Ureter (tissue), 1 donor: Measurements from ENCODE around the gene RAB40C. TPM values are rescaled to one million over a fixed set of nuclear protein-coding genes. Genes with fewer than 3 reads are reported as not detected.

Experiments used
- DNase-seq: peaks from one replicate; pipeline ENCODE4 v3.0.0-alpha.2; 2020; ENCODE audit warnings: low spot score
- total RNA-seq: library from RNA; stranded (reverse); gene quantifications from one replicate; pipeline ENCODE4 v1.2.4, GENCODE V29; 2023
- donor health status: DM: yes; HTN: yes; CAD: no.

The RAB40C gene
- total RNA-seq = 39.2 TPM

- peak; percentile 100 for DNase-seq
Observed at GRCh38 chr16:589658-590187, at the start of gene RAB40C. TSS of gene RAB40C (plus strand) at chr16:590066. CDS start at chr16:590292, 226 bp downstream.

GRCh38 chr16:540645-541340 is 49.1 kb upstream of the RAB40C start:
- no peak for DNase-seq

GRCh38 chr16:543301-544164 is 46.3 kb upstream of the RAB40C start:
- DNase-seq = no peak

DNA sequence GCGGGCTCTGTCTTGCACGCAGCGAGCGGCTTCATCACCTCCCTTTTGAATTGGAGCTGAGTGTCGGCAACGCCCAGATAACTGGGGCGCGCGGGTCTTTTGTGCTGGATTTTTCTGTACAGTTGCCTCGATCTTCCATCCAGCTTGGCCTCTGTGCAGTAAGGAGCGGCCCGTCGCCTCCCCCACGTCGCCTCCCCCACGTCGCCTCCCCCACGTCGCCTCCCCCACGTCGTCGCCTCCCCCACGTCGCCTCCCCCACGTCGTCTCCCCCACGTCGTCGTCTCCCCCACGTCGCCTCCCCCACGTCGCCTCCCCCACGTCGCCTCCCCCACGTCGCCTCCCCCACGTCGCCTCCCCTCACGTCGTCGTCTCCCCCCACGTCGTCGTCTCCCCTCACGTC is 45.3 kb upstream of the RAB40C start:
- no peak for DNase-seq

GRCh38 chr16:546909-547770 is 42.7 kb upstream of the RAB40C start:
- peak; percentile 80 for DNase-seq

DNA sequence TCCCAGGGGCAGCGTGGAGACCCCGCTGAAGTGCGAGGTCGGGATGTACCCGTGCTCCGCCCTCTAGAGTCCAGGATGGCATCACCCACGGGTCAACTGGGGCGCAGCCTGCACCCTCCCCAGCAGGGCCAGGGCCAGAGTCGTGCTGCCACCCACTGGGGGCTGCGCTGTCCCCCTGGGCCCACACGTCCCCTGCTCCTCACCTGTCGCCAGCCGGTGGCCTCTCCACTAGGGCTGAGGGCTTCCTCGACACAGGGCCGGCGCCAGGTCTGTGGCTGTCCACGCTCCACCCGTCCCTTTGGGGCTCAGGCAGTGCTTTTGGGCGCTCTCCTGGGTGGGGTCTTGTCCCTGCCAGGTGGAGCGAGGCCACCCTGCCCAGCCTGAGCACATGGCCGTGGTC is 41.3 kb upstream of the RAB40C start:
- no peak for DNase-seq

DNA sequence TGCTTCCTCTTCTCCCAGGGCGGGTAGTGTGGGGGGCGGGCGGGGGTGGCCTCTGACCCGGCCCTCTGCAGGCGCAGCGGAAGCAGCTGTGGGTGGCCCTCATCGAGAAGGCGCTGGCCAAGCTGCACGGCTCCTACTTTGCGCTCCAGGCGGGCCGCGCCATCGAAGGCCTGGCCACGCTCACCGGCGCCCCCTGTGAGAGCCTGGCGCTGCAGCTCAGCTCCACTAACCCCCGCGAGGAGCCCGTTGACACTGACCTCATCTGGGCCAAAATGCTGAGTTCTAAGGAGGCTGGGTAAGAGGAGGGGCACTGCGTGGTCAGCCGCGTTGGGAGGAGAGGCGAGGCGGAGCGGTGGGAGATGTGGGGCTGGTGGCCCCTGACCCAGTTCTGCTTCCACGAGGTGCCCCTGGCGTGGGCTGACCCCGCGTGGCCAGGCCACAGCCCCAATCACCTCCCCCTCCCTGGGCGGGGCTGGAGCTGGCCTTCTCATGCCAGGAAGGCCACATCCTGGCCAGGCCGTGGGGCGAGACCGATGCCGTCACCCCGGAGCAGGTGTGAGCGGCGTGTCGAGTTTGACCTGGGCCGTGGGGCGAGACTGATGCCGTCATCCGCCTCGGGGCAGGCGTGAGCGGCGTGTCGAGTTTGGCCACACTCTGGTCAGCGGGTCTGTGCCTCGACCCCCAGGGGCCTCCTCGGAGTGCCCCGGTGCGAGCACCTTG is 40.2 kb upstream of the RAB40C start:
- no peak for DNase-seq

GRCh38 chr16:551210-551609 is 38.7 kb upstream of the RAB40C start:
- no peak for DNase-seq

DNA sequence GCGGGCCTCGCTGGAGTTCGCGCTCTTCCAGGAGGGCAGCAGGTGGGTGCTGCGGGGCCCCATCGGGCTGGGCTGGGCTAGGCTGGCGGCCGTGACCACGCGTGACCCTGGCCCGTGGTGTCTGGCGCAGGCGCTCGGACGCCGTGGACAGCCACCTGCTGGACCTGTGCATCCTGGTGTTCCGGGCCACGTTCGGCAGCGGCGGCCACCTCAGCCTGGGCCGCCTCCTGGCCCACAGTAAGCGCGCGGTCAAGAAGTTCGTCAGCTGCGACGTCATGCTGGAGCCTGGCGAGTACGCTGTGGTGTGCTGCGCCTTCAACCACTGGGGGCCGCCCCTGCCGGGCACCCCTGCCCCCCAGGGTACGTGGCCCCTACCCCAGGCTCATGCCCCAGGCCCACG is 37.7 kb upstream of the RAB40C start:
- DNase-seq = no peak

GRCh38 chr16:553601-554296 is 36.1 kb upstream of the RAB40C start:
- DNase-seq = no peak

- no peak for DNase-seq
Observed at GRCh38 chr16:554297-554621, 35.6 kb upstream of the RAB40C start.

DNA sequence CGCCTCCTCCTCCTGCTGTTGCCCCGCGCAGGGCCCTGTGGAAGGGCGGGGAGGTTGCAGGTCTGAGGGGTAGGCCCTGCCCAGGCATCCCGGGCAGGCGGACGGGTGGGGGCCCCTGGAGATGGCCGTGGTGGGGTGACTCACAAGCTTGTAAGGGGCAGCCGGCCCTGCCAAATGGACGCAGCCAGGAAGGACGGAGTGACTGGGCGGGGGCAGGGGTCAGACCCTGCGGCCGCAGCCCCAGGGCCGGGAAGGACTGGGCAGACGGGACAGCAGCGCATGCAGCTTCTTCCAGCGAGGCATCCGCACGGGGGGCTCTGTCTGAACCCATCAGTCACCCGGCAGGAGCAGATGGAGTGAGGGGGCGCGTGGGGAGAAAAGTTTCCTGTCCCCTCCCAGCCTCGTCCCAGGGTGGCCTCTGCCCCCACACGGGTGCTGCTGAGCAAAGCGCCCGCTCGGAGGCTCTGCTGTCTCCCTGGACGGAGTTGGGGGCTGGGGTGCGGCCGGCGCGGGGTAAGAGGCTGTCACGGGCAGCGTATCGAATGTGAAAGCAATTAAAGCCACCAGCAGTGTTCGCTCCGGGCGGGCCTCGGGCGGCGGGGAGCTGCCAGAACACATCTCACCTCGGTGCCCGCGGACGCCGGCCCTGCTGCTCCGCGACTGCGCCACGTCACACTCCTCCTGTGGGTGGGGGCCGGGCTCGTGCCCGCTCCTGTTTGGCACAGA is 35.1 kb upstream of the RAB40C start:
- DNase-seq = peak; percentile 61

DNA sequence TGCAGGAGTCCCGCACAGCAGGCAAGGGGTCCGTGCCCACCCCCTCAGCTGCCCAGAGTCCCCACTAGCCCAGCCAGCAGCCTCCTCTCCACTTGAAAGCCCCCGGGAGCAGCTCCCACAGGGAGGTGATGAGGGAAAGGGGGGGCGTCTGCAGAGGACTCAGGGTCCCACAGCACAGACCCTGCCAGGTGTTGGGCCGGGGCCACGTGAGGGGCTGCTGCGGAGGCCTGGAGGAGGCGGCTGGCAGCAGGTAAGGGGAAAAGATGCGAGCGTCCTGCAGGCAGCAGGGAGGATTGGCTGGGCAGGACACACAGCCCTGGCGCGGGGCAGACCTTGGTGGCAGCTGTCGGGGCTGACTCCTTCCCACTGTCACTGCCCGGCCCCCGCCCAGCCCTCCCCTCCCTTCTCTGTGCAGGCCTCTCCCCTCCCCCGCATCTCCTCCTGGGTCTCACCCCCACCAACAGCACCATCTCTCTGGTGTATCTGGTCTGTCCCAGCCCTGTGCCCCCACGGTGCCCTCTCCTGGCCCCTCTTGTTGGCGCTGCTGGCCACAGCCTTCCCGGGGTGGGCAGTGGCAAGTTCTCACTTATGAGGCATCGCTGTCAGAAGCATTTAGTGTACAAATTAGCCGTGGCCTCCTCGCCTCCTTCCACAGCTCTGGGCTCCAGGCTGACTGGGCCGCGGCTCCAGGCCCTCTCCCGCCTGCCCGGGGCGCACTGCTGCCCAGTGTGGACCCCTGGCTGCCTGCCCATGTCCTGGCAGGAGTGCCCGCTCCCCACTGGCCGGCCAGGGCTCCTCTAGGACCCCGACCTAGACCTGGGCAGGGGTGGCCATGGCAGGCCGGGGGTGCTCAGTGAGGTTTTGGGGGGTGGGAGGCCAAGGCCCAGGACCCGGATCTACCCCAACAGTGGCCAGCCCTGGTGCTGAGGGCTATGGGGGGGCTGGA is 34.1 kb upstream of the RAB40C start:
- no peak for DNase-seq

GRCh38 chr16:556474-557173 is 33.2 kb upstream of the RAB40C start:
- DNase-seq = no peak

GRCh38 chr16:557463-558297 is 32.2 kb upstream of the RAB40C start:
- DNase-seq = no peak

DNA sequence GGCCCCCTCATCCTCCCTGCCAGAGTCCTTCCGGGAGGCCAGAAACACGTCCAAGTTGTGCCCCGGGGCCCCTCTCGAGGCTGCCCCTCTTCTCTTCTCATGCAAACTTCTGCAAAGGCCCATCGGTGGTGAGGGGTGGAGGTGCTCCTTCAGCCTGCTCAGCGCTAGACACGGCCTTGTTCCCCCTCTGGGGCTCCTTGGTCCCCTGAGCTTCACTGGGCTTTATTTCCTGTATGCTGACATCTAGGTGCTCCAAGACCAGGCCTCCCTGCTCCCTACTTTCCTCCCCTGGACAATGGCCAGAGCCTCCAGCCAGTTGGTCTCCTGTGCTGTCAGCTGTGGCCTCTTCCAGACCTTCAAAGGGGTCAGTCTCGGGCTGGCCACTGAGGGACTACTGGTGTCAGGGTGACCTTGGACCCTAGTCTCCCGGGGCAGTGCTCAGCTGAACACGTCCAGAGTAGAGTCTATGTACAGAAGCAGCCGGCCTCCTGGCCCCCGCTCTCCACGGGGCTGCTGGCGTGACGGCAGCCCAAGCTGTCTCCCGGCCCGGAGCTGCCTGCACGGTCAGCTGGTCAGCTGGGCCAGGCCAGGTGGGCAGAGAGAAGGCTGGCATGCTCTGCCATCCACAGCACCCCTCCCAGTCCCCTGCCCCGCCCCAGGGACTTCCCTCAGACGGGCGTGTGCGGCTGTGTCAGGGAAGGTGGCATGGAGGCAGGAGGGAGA is 31.4 kb upstream of the RAB40C start:
- DNase-seq = no peak

DNA sequence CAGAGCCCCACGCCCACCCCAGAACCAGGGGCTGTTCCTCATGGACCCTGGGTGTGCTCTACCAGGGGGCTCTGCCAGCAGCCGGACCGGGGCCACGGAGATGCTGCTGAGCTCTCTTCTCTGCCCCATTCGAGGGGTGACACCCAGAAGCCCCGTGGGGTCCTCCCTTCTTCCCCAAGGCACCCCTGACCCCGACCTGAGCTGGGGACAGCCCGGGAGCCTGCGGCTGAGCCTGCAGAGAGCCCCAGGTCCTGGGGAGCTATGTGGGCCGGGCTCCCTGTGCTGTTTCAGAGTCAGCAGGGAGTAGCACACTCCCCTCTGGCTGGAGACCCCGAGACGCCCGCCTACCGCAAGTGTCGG is 30.9 kb upstream of the RAB40C start:
- DNase-seq = no peak
